ENCODE results near the gene SCUBE1.

The SCUBE1 gene

GRCh38 chr22:43325176-43325575 is 18.0 kb downstream of the SCUBE1 start:
- no peak for DNase-seq

- DNase-seq = no peak
Observed at GRCh38 chr22:43320943-43321900, 21.9 kb downstream of the SCUBE1 start.

- DNase-seq = no peak
Observed at GRCh38 chr22:43319661-43320486, 23.3 kb downstream of the SCUBE1 start.

GRCh38 chr22:43317239-43317638 is 25.9 kb downstream of the SCUBE1 start:
- DNase-seq = no peak

- no peak for DNase-seq
Observed at GRCh38 chr22:43315687-43316217, 27.4 kb downstream of the SCUBE1 start.

- no peak for DNase-seq
Observed at GRCh38 chr22:43314611-43315010, 28.6 kb downstream of the SCUBE1 start.

GRCh38 chr22:43313890-43314474 is 29.2 kb downstream of the SCUBE1 start:
- DNase-seq = no peak

GRCh38 chr22:43313244-43313889 is 29.8 kb downstream of the SCUBE1 start:
- peak in 1 of 2 experiments; percentile 15 for DNase-seq

- no peak for DNase-seq
Observed at GRCh38 chr22:43312608-43313007, 30.6 kb downstream of the SCUBE1 start.

GRCh38 chr22:43310798-43311197 is 32.4 kb downstream of the SCUBE1 start:
- DNase-seq = no peak

- DNase-seq = no peak
Observed at GRCh38 chr22:43310311-43310710, 32.9 kb downstream of the SCUBE1 start.

GRCh38 chr22:43308836-43309235 is 34.3 kb downstream of the SCUBE1 start:
- DNase-seq = no peak

- DNase-seq = no peak
Observed at GRCh38 chr22:43308060-43308830, 34.9 kb downstream of the SCUBE1 start.

GRCh38 chr22:43305806-43306205 is 37.4 kb downstream of the SCUBE1 start:
- no peak for DNase-seq

GRCh38 chr22:43304831-43305590 is 38.2 kb downstream of the SCUBE1 start:
- DNase-seq = no peak

GRCh38 chr22:43303751-43304150 is 39.4 kb downstream of the SCUBE1 start:
- no peak for DNase-seq

GRCh38 chr22:43303166-43303565 is 40.0 kb downstream of the SCUBE1 start:
- DNase-seq = no peak

- no peak for DNase-seq
Observed at GRCh38 chr22:43302531-43303041, 40.6 kb downstream of the SCUBE1 start.

GRCh38 chr22:43301866-43302265 is 41.3 kb downstream of the SCUBE1 start:
- no peak for DNase-seq

- DNase-seq = no peak
Observed at GRCh38 chr22:43300891-43301676, 42.1 kb downstream of the SCUBE1 start.
